Neural progenitor cell (in vitro differentiated cells): ENCODE data around the gene FAM20C. TPM values are rescaled to one million over a fixed set of nuclear protein-coding genes. Genes with fewer than 3 reads are reported as not detected.

Experiments used
- DNase-seq: peaks from one replicate; pipeline ENCODE4 v3.0.0-alpha.2; 2016; ENCODE audit warnings: low spot score
- H2AFZ ChIP-seq: fragments of 200-600 bp; sonication (generic); replicated peaks from 2 replicates; pipeline ENCODE4 v1.6.1; 2016; ENCODE audit warnings: antibody characterized with exemption
- H3F3A ChIP-seq: fragments of 200-600 bp; sonication (generic); 2 replicates; pipeline ENCODE4 v1.6.1; 2016; ENCODE audit warnings: antibody characterized with exemption, low read depth
- H3K27ac ChIP-seq: fragments of 200-600 bp; sonication (generic); 2 replicates; pipeline ENCODE4 v1.5.1; 2016; ENCODE audit warnings: mild to moderate bottlenecking
- H3K27me3 ChIP-seq: fragments of 200-600 bp; sonication (generic); 2 replicates; pipeline ENCODE4 v1.6.1; 2016; ENCODE audit warnings: mild to moderate bottlenecking, moderate library complexity
- H3K36me3 ChIP-seq: fragments of 200-600 bp; sonication (generic); 2 replicates; pipeline ENCODE4 v1.5.1; 2016
- H3K4me1 ChIP-seq: fragments of 200-600 bp; sonication (generic); 2 replicates; pipeline ENCODE4 v1.6.1; 2016; ENCODE audit warnings: mixed run types
- H3K4me2 ChIP-seq: fragments of 200-600 bp; sonication (generic); 2 replicates; pipeline ENCODE4 v1.6.1; 2016
- H3K4me3 ChIP-seq: fragments of 200-600 bp; sonication (generic); 2 replicates; pipeline ENCODE4 v1.5.1; 2016
- H3K79me2 ChIP-seq: fragments of 200-600 bp; sonication (generic); 2 replicates; pipeline ENCODE4 v1.6.1; 2016; ENCODE audit warnings: low read depth
- H3K9ac ChIP-seq: fragments of 200-600 bp; sonication (generic); 2 replicates; pipeline ENCODE4 v1.6.1; 2016
- H3K9me3 ChIP-seq: fragments of 200-600 bp; sonication (generic); 2 replicates; pipeline ENCODE4 v1.5.1; 2016; ENCODE audit warnings: low read depth
- H4K20me1 ChIP-seq: fragments of 200-600 bp; sonication (generic); 2 replicates; pipeline ENCODE4 v1.6.1; 2016; ENCODE audit warnings: low read depth
- H3K27ac Mint-ChIP-seq: 3 replicates; pipeline ENCODE4 v1.8.0; 2021; ENCODE audit warnings: mixed read lengths
- H3K27me3 Mint-ChIP-seq: 2 replicates; pipeline ENCODE4 v1.8.0; 2022; ENCODE audit warnings: low read depth, mild to moderate bottlenecking, inconsistent platforms, moderate library complexity, mixed read lengths; ENCODE audit not compliant: insufficient read depth
- H3K36me3 Mint-ChIP-seq: 3 replicates; pipeline ENCODE4 v1.8.0; 2021; ENCODE audit warnings: mixed read lengths
- H3K4me1 Mint-ChIP-seq: 3 replicates; pipeline ENCODE4 v1.8.0; 2021; ENCODE audit warnings: mixed read lengths
- H3K4me3 Mint-ChIP-seq: 3 replicates; pipeline ENCODE4 v1.8.0; 2021; ENCODE audit warnings: mild to moderate bottlenecking, moderate library complexity, mixed read lengths
- H3K9me3 Mint-ChIP-seq: 3 replicates; pipeline ENCODE4 v1.8.0; 2020; ENCODE audit warnings: mixed read lengths
- CTCF ChIP-seq: fragments of 200-600 bp; sonication (generic); IDR thresholded peaks from 2 replicates; pipeline ENCODE4 v1.5.1; 2017; ENCODE audit warnings: antibody characterized with exemption, mild to moderate bottlenecking
- EZH2 ChIP-seq: fragments of 200-600 bp; sonication (generic); IDR thresholded peaks from 2 replicates; pipeline ENCODE4 v1.6.1; 2017; ENCODE audit warnings: antibody characterized with exemption, mild to moderate bottlenecking, moderate library complexity
- EZH2phosphoT487 ChIP-seq: fragments of 200-600 bp; sonication (generic); IDR thresholded peaks from 2 replicates; pipeline ENCODE4 v1.6.1; 2017; ENCODE audit warnings: antibody characterized with exemption
- total RNA-seq: library from RNA; depleted of rRNA; stranded (reverse); fragments of >200 nt; gene quantifications from 2 replicates; pipeline ENCODE4 v1.2.3, GENCODE V29; 2015; ENCODE audit warnings: low replicate concordance

FAM20C gene
- total RNA-seq, result 3.8 and 4.7 TPM in 2 replicates

GRCh38 chr7:191981-192649, at the start of gene FAM20C:
Gene FAM20C, plus strand, starts transcription at chr7:192571. Its CDS starts 629 bp downstream, at chr7:193200.
- Mint-ChIP-seq H3K4me1 (peaks cover 60% of the 10 kb centered on the region), H3K4me3 (peak within 1 kb of the TSS; percentile 94), H3K27me3 (peaks cover 19% of the 10 kb centered on the region), H3K27ac (peak within 1 kb of the TSS; percentile 72), H3K36me3 (peaks cover 13% of the 10 kb centered on the region), H3K9me3 (no peaks in the 10 kb centered on the region)
- Histone ChIP-seq H3K27me3 (peaks cover 82% of the 10 kb centered on the region), H3F3A (peaks cover 16% of the 10 kb centered on the region), H2AFZ (peak within 1 kb of the TSS; percentile 90), H3K9ac (no peak within 1 kb of the TSS), H3K4me1 (peaks cover 23% of the 10 kb centered on the region), H3K36me3 (no peaks in the 10 kb centered on the region), H3K4me3 (peak within 1 kb of the TSS; percentile 57), H3K4me2 (peak within 1 kb of the TSS; percentile 89), H3K9me3 (no peaks in the 10 kb centered on the region), H3K27ac (no peak within 1 kb of the TSS), H4K20me1 (peaks cover 30% of the 10 kb centered on the region), H3K79me2 (no peaks in the 10 kb centered on the region)
- TF ChIP-seq EZH2, result peak; percentile 55
- peak; percentile 20 for TF ChIP-seq EZH2phosphoT487
- TF ChIP-seq CTCF, result no peak
- DNase-seq, result peak; percentile 77

- Histone ChIP-seq H3K27me3 (no peaks in the 10 kb centered on the region), H3K4me2 (no peak overlapping the region), H3K36me3 (no peaks in the 10 kb centered on the region), H3F3A (no peaks in the 10 kb centered on the region), H3K9me3 (no peaks in the 10 kb centered on the region), H3K79me2 (no peaks in the 10 kb centered on the region), H3K4me1 (peaks cover 9% of the 10 kb centered on the region), H2AFZ (no peak overlapping the region), H3K27ac (no peak overlapping the region), H4K20me1 (no peaks in the 10 kb centered on the region), H3K4me3 (no peak overlapping the region), H3K9ac (no peak overlapping the region)
- TF ChIP-seq CTCF (no peak), EZH2phosphoT487 (no peak), EZH2 (no peak)
- peaks cover 12% of the 10 kb centered on the region for H3K4me1 Mint-ChIP-seq
- peak overlapping the region; percentile 83 for H3K27ac Mint-ChIP-seq
- peaks cover 7% of the 10 kb centered on the region for H3K36me3 Mint-ChIP-seq
- H3K9me3 Mint-ChIP-seq, result no peaks in the 10 kb centered on the region
- peaks cover 2% of the 10 kb centered on the region for H3K27me3 Mint-ChIP-seq
- DNase-seq, result no peak
- no peak overlapping the region for H3K4me3 Mint-ChIP-seq
Observed at GRCh38 chr7:143145-143751, 49.1 kb upstream of the FAM20C start.

- Mint-ChIP-seq H3K9me3 (no peaks in the 10 kb centered on the region), H3K27ac (no peak overlapping the region), H3K4me3 (no peak overlapping the region), H3K4me1 (peaks cover 10% of the 10 kb centered on the region), H3K36me3 (peaks cover 9% of the 10 kb centered on the region), H3K27me3 (peaks cover 4% of the 10 kb centered on the region)
- H3K4me1 ChIP-seq, result peaks cover 13% of the 10 kb centered on the region
- peaks cover 3% of the 10 kb centered on the region for H3F3A ChIP-seq
- TF ChIP-seq EZH2phosphoT487 (no peak), EZH2 (no peak), CTCF (no peak)
- H3K4me2 ChIP-seq, result no peak overlapping the region
- H3K36me3 ChIP-seq, result no peaks in the 10 kb centered on the region
- H3K79me2 ChIP-seq, result no peaks in the 10 kb centered on the region
- no peaks in the 10 kb centered on the region for H3K9me3 ChIP-seq
- no peak overlapping the region for H3K27ac ChIP-seq
- no peak overlapping the region for H3K4me3 ChIP-seq
- no peak for DNase-seq
- H3K9ac ChIP-seq, result no peak overlapping the region
- H3K27me3 ChIP-seq, result no peaks in the 10 kb centered on the region
- no peaks in the 10 kb centered on the region for H4K20me1 ChIP-seq
- H2AFZ ChIP-seq, result no peak overlapping the region
Observed at GRCh38 chr7:143811-144453, 48.4 kb upstream of the FAM20C start.
